Right ventricle myocardium superior (tissue), 1 donor: ENCODE measurements around the gene MTHFD1L. TPM values are rescaled to one million over a fixed set of nuclear protein-coding genes. Genes with fewer than 3 reads are reported as not detected.
"Not testable (repeated sequence)": the region's sequence is repeated elsewhere in the genome, so short reads cannot be mapped to it uniquely, and the experiment has no call there.

ENCODE experiments used
- ATAC-seq: fragments of 200-7000 bp; cut with Tn5 transposase; one replicate; pipeline ENCODE4 v1.9.1; 2020; ENCODE audit warnings: mild to moderate bottlenecking; ENCODE audit not compliant: poor library complexity
- DNase-seq: peaks from one replicate; pipeline ENCODE4 v3.0.0-alpha.2; 2020
- intact Hi-C: fragments of 100-400 bp; cut with DNase I; formaldehyde crosslinking; loops from one replicate; pipeline ENCODE4 v1.11.2; 2022
- total RNA-seq: library from RNA; stranded (reverse); fragmentation: NEBNext Ultra II Directional; extraction: Animal tissue kit (Norgen Biotek cat#: 25700); gene quantifications from one replicate; pipeline ENCODE4 v1.2.1, GENCODE V29; 2021
- donor health status: DM: no; HTN: yes; CAD: no; lungs with severe emphysema.

MTHFD1L gene
- total RNA-seq, 1 donor from 2014 or later = 2.9 TPM

- intact Hi-C loops = no loop called here
- no peak for DNase-seq
- no peak for ATAC-seq
Measured at GRCh38 chr6:151021896-151022295, 156.4 kb downstream of the MTHFD1L start.

GRCh38 chr6:151022492-151022891 lies 157.0 kb downstream of the MTHFD1L start:
- ATAC-seq = no peak
- intact Hi-C loops = no loop called here

GRCh38 chr6:151023342-151023741 lies 157.8 kb downstream of the MTHFD1L start:
- intact Hi-C loops = no loop called here
- ATAC-seq (no peak), DNase-seq (no peak)

More at GRCh38 chr6:151022492-151022891, 157.0 kb downstream of the MTHFD1L start:
- DNase-seq = no peak

- DNase-seq = peak; percentile 30
- intact Hi-C loops = no loop called here
- ATAC-seq = peak; percentile 68
Measured at GRCh38 chr6:151024597-151024996, 159.1 kb downstream of the MTHFD1L start.

- peak; percentile 84 for ATAC-seq
- intact Hi-C loops = no loop called here
- DNase-seq = peak; percentile 64
Measured at GRCh38 chr6:151025076-151025475, 159.6 kb downstream of the MTHFD1L start.

GRCh38 chr6:151026041-151026663 lies 160.7 kb downstream of the MTHFD1L start:
- no peak for DNase-seq
- ATAC-seq = no peak
- intact Hi-C loops = no loop called here

- intact Hi-C loops = no loop called here
- ATAC-seq (no peak), DNase-seq (no peak)
Measured at GRCh38 chr6:151027295-151027747, 161.8 kb downstream of the MTHFD1L start.

- DNase-seq (no peak), ATAC-seq (no peak)
- intact Hi-C loops = no loop called here
Measured at GRCh38 chr6:151027936-151028838, 162.7 kb downstream of the MTHFD1L start.

- intact Hi-C loops = no loop called here
- ATAC-seq = no peak
Measured at GRCh38 chr6:151029970-151030369, 164.5 kb downstream of the MTHFD1L start.

GRCh38 chr6:151032034-151032433 lies 166.5 kb downstream of the MTHFD1L start:
- ATAC-seq (no peak), DNase-seq (no peak)
- intact Hi-C loops = no loop called here

More at GRCh38 chr6:151029970-151030369, 164.5 kb downstream of the MTHFD1L start:
- no peak for DNase-seq

- intact Hi-C loops = no loop called here
- no peak for ATAC-seq
- DNase-seq = no peak
Measured at GRCh38 chr6:151034825-151035781, 169.6 kb downstream of the MTHFD1L start.

GRCh38 chr6:151036211-151036721 lies 170.8 kb downstream of the MTHFD1L start:
- intact Hi-C loops, ATAC-seq, DNase-seq: not testable (repeated sequence)

- no peak for ATAC-seq
- no peak for DNase-seq
- intact Hi-C loops = no loop called here
Measured at GRCh38 chr6:151036869-151037680, 171.6 kb downstream of the MTHFD1L start.

- no peak for ATAC-seq
- intact Hi-C loops = no loop called here
- no peak for DNase-seq
Measured at GRCh38 chr6:151038616-151039015, 173.1 kb downstream of the MTHFD1L start.

GRCh38 chr6:151040888-151041521 lies 175.5 kb downstream of the MTHFD1L start:
- ATAC-seq = peak; percentile 83
- intact Hi-C loops = not testable (repeated sequence)

GRCh38 chr6:151041686-151042085 lies 176.2 kb downstream of the MTHFD1L start:
- intact Hi-C loops = no loop called here
- no peak for DNase-seq
- ATAC-seq = no peak

More at GRCh38 chr6:151040888-151041521, 175.5 kb downstream of the MTHFD1L start:
- DNase-seq = peak; percentile 74

- ATAC-seq, DNase-seq, intact Hi-C loops: not testable (repeated sequence)
Measured at GRCh38 chr6:151042911-151043330, 177.4 kb downstream of the MTHFD1L start.
